Esophagus squamous epithelium (tissue), 4 donors: ENCODE data around the gene CHAD.

Source experiments
- POLR2A ChIP-seq, 4 donors: fragments of 450-650 bp; IDR thresholded peaks; one replicate each; pipeline ENCODE4 v1.6.1; 2017; ENCODE audit warnings: antibody characterized with exemption in 4 of 4, mild to moderate bottlenecking in 4 of 4, moderate library complexity in 3 of 4
- TF ChIP-seq, protein P1 (sequence below), 6 experiments: fragments of 450-650 bp in 4 of 6; fragments of 200-600 bp in 2 of 6; sonication (generic) in 2 of 6; IDR thresholded peaks; one replicate each; pipeline ENCODE4 v1.5.1; 2016 to 2019; ENCODE audit warnings: antibody characterized with exemption in 6 of 6, mild to moderate bottlenecking in 4 of 6, moderate library complexity in 4 of 6

DNA sequence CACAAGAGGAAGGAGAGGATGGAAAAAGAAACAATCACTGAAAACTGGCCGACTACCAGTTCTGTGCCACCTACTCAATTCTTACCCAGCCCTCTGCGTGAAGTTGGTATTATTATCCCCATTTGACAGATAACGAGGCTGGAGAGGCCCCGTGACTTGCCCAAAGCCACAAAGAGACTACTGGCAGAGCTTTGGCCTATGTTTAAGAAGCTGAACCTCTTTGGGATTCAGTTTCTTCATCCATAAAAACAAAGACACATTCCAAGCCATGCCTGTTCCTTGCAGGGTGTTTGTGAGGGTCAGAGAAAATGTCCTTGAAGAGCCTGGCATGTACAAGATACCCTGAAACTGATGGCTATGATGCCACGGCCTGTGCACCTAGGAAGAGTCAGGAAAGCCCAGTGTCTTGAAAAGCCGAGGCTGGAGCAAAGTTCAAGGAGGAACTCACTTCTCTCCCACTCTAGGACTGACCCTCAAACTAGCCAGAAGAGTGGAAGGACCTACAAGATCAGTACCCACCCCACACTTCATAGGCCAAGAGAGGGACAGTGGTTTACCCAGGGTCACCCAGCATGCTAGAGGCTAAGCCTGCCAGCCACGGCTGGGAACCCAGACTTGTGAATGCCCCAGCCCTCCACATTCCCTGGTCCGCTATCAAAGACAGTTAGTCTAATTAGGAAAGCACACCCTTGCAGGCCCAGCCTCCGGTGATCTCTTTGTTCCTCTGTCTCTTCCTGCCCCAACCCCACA lies 44.3 kb downstream of the CHAD start:
- TF ChIP-seq, protein P1, sequence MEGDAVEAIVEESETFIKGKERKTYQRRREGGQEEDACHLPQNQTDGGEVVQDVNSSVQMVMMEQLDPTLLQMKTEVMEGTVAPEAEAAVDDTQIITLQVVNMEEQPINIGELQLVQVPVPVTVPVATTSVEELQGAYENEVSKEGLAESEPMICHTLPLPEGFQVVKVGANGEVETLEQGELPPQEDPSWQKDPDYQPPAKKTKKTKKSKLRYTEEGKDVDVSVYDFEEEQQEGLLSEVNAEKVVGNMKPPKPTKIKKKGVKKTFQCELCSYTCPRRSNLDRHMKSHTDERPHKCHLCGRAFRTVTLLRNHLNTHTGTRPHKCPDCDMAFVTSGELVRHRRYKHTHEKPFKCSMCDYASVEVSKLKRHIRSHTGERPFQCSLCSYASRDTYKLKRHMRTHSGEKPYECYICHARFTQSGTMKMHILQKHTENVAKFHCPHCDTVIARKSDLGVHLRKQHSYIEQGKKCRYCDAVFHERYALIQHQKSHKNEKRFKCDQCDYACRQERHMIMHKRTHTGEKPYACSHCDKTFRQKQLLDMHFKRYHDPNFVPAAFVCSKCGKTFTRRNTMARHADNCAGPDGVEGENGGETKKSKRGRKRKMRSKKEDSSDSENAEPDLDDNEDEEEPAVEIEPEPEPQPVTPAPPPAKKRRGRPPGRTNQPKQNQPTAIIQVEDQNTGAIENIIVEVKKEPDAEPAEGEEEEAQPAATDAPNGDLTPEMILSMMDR (IDR thresholded peaks at IDR 0.05): no peak
- no peak for TF ChIP-seq POLR2A (IDR thresholded peaks at IDR 0.05)
